Activated naive CD4-positive, alpha-beta T cell treated with anti-CD3 and anti-CD28 coated beads, Interleukin-2, amount 50 U/mL, for 16 hours (primary cell): Measurements from ENCODE around the gene MAFF.
"Not testable (repeated sequence)": the region's sequence is repeated elsewhere in the genome, so short reads cannot be mapped to it uniquely, and the experiment has no call there.

ENCODE experiments used
- DNase-seq: peaks from one replicate; pipeline ENCODE4 v3.0.0-alpha.2; 2020

The MAFF gene

GRCh38 chr22:38201711-38202436 lies at the start of gene MAFF:
Gene MAFF, plus strand, starts transcription at chr22:38201994. Its CDS starts 11,860 bp downstream, at chr22:38213854.
- peak; percentile 79 for DNase-seq

- no peak for DNase-seq
Measured at GRCh38 chr22:38153821-38154562, 47.8 kb upstream of the MAFF start.

- DNase-seq = not testable (repeated sequence)
Measured at GRCh38 chr22:38154563-38154915, 47.3 kb upstream of the MAFF start.

- DNase-seq = no peak
Measured at GRCh38 chr22:38155703-38156102, 46.1 kb upstream of the MAFF start.

- no peak for DNase-seq
Measured at GRCh38 chr22:38162881-38163843, 38.6 kb upstream of the MAFF start.

GRCh38 chr22:38163844-38164550 lies 37.8 kb upstream of the MAFF start:
- DNase-seq = no peak

GRCh38 chr22:38164551-38164918 lies 37.3 kb upstream of the MAFF start:
- DNase-seq = no peak

- no peak for DNase-seq
Measured at GRCh38 chr22:38165922-38166593, 35.7 kb upstream of the MAFF start.

- DNase-seq = no peak
Measured at GRCh38 chr22:38167988-38168407, 33.8 kb upstream of the MAFF start.

DNA sequence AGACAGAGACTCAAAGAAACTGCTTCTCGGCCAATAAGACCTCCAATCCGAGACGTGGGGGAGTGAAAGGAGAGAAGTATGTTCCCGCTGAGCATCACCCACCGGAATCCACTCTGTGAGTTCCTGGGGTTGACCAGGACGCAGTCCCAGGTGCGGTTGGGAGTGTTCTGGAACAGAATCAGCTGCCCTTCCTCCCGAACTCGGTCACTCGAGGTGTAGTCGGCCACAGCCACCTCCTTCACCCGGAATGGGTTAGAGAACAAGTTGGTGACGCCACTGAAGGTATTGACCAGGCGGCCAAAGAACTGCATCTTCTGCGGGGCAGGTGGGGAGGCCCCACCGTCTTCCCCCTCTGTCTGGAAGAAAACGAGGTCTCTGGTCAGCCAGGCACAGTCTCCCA lies 32.7 kb upstream of the MAFF start:
- no peak for DNase-seq

DNA sequence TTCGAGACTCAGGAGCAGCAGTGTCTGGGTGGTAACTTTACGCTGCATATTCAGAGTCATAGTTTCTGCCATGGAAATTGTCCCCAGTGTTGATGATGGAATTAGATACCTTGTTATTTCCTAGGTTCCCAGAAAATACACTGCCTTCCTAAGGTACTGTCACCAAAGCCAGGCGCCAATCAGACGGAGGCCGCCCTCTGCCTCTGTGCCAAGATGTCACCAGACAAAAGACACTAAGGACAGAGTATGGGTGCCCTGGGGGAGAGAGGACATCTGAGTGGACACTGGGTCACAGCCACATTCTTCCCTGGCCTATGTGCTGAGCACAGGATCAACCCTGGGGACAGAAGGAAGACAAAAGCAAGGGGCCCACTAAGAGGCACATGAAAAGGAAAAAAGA lies 31.3 kb upstream of the MAFF start:
- no peak for DNase-seq

- DNase-seq = no peak
Measured at GRCh38 chr22:38171927-38172831, 29.6 kb upstream of the MAFF start.

- no peak for DNase-seq
Measured at GRCh38 chr22:38172832-38173640, 28.8 kb upstream of the MAFF start.

DNA sequence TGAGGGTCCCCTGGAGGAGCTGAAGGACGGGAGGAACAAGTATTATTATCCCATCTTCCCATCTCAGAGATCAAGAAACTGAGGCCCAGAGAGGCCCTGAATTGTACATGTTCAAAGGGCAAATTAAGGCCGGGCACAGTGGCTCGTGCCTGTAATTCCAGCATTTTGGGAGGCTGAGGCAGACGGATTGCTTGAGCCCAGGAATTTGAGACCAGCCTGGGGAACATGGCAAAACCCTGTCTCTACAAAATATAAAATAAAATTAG lies 28.2 kb upstream of the MAFF start:
- no peak for DNase-seq

- no peak for DNase-seq
Measured at GRCh38 chr22:38174626-38175025, 27.2 kb upstream of the MAFF start.

DNA sequence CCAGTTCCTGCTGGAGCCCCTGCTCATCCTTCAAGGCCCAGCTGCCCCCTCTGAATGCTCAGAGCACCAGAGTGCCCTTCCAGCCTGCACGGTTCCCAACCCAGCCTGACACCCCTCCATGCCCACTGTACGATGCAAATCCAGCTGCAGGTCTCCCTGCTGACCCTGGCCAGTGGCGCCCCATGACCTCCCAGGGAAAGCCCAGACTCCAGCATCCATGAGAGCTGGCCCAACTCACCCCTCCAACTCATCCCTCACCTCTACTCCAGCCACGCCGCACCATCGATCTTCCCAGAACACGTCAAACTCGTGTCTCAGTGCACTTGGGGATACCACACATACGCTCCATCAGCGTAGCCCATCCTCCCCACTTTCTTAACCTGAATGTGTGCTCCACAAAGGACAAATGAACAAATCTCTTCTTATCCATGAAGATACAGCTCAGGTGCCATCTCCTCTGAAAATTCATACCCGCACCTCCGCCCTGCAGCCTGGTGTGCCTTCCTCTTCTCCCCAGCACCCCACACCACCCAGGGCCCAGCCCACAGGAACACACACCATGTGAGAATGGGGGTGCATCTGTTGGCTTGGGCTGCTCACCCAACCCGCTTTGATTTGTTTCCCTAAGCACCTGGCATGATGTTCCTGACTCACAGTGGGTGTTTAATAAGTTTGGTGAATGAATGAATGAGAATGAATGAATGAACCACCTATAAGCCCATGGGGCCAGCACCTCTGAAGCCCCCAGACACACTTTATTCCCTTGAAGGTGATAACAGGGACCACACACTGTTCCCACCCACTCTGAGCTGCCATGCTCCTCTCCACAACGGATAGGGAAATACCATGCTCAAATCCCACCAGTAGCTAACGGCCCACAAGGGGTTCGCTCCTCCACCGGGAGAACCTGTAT lies 26.3 kb upstream of the MAFF start:
- no peak for DNase-seq

DNA sequence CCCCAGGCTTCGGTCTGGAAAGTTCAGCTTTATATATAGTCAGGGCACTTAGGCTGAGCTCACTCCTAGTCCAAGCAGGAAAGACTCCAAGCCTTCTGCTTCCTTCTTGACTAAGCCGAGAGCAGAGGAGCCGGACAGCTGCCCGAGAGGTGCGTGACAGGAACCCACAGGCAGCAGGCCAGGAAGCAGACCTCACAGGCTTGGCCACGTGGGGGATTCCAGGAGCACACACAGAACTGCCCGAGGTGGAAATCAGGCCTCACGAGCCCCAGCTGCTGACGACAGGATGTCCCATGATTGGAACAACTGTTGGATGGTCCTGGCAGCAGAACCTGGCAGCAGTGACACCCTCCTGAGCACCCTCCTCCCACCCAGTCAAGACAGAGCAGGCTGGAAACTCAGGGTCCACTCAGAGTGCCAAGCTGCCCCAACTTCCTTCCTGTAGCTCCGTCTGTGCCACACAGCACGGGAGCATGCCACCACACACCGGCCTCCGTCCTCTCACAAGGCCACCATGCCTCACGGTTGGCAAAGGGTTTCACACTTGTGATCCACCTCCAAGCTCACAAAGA lies 25.5 kb upstream of the MAFF start:
- DNase-seq = no peak

- DNase-seq = no peak
Measured at GRCh38 chr22:38177044-38177443, 24.8 kb upstream of the MAFF start.

DNA sequence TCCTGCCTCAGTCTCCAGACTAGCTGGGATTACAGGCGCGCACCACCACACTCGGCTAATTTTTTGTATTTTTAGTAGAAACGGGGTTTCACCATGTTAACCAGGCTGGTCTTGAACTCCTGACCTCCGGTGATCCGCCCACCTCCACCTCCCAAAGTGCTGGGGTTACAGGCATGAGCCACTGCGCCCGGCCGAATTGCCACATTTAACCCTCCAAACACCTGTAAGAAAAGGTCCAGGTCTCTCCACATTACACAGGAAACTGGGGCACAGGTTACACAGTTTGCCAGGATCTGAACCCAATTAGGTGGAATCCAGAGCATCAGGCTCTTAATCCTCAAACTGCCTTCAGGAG lies 24.2 kb upstream of the MAFF start:
- DNase-seq = not testable (repeated sequence)
